Activated CD4-positive, CD25-positive, alpha-beta regulatory T cell treated with anti-CD3 and anti-CD28 coated beads, Interleukin-2, amount 50 U/mL, for 16 hours (primary cell): ENCODE results near the gene GATAD2B.

Experiments used
- DNase-seq: peaks from one replicate; pipeline ENCODE4 v3.0.0-alpha.2; 2020; ENCODE audit warnings: low read depth, low spot score

The GATAD2B gene

GRCh38 chr1:153763365-153764225, 159.2 kb downstream of the GATAD2B start:
- no peak for DNase-seq

GRCh38 chr1:153760440-153760839, 162.3 kb downstream of the GATAD2B start:
- no peak for DNase-seq
